Epidermal melanocyte (primary cell): ENCODE measurements around the gene EMC9.
"Not testable (repeated sequence)": the region's sequence is repeated elsewhere in the genome, so short reads cannot be mapped to it uniquely, and the experiment has no call there.

Source experiments
- DNase-seq: peaks from one replicate; pipeline ENCODE4 v3.0.0; 2011; ENCODE audit warnings: low spot score; ENCODE audit not compliant: insufficient read length

EMC9 gene

GRCh38 chr14:24108336-24108874, 33.0 kb downstream of the EMC9 start:
- no peak for DNase-seq

DNA sequence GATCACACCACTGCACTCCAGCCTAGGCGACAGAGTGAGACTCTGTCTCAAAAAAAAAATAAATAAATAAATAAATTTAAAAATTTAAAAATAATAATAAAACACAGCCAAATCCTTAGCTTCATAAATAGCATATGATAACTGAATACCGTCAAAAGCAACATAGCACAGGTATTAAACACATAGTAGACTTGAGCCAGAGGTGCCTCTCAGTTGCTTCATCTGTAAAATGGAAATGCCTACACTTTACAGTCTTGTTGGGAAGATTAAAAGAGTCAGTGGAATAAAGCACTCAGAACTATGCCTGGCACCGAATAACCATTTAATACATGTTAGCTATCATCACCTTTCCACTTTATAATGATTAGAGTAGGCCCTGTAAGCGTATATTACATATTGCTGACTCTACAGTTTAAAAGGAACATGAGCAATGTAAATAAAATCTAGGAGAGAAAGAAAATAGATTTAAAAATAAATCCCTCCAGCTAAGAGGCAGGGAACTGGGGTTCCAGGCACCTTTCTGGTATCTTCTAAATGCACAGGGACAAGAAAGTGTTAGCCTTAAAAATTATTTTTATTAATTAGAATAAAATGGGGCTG, 34.6 kb downstream of the EMC9 start:
- DNase-seq, result no peak

DNA sequence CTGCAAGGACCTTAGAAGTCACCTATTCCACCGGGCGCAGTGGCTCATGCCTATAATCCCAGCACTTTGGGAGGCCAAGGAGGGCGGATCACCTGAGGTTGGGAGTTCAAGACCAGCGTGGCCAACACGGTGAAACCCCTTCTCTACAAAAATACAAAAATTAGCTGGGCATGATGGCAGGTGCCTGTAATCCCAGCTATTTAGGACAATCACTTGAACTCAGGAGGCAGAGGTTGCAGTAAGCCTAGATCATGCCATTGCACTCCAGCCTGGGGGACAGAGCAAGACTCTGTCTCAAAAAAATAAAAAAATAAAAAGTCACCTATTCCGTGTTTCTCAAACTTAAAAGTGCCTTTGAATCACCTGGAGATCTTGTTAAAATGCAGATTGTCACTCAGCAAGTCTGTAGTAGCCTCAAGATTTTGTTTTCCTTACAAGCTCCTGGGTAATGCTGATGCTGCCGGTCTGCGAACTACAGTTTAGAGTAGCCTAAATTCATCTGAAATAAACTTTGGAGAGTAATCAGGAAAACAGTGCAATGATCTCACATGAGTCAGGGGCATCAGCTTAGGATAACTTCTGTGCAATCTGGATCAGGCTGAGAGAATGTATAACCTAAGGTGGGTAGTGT, 35.7 kb downstream of the EMC9 start:
- not testable (repeated sequence) for DNase-seq

DNA sequence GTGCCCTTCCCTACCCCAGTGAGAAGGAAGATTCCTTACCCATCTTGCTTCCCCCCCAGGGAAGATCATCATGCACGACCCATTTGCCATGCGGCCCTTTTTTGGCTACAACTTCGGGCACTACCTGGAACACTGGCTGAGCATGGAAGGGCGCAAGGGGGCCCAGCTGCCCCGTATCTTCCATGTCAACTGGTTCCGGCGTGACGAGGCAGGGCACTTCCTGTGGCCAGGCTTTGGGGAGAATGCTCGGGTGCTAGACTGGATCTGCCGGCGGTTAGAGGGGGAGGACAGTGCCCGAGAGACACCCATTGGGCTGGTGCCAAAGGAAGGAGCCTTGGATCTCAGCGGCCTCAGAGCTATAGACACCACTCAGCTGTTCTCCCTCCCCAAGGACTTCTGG, 37.9 kb downstream of the EMC9 start:
- DNase-seq, result no peak

DNA sequence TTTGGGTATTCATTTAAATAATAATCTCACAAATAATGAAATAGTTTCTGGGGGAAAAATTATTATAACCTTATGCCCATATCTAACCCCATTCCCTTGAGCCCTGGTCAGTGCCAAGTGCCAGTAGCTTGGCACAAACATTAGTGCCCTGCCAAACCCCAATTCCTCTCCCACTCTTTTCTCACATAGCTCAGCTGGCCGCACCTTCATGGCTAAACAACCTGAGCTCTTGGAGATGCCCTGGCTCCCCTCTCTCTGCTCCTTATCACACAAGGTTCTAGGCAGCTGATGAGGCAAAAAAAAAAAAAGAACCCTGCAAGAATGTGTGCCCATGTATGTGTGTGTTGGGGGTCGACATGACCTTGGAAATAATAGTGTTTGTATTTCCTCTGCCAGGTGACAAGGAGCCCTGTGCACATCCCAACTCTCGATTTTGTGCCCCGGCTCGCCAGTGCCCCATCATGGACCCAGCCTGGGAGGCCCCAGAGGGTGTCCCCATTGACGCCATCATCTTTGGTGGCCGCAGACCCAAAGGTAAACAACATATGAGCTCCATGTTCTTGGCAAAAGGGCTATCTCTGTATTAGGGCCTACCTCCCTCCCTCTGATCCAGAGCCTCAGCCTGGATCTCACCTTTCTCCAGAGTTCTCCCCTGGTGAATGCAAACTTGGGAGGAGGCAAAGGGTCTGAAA, 38.9 kb downstream of the EMC9 start:
- DNase-seq, result no peak

DNA sequence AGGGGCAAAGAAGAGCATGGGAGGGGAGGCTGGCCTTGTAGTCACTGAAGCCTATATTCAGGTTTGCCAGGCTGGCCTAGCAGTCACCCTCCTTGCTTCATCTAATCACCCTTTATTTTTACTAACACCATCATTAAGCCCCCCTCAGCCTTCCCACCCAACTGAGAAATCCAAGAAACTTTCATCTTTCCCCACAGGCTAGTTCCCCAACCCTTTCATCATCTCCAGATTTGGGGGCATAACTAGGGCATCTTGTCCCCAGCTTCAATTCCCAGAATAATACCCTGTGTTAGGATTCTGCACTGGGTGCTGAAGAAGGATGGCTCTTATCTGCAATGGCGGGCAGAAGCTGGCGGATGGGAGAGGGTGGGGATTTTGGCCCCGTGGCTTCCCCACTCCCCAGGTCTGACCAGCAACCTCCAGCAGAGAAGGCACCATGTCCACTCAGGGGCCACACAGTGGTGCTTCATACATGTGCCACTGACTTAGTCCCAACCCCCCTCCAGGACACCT, 40.4 kb downstream of the EMC9 start:
- no peak for DNase-seq

DNA sequence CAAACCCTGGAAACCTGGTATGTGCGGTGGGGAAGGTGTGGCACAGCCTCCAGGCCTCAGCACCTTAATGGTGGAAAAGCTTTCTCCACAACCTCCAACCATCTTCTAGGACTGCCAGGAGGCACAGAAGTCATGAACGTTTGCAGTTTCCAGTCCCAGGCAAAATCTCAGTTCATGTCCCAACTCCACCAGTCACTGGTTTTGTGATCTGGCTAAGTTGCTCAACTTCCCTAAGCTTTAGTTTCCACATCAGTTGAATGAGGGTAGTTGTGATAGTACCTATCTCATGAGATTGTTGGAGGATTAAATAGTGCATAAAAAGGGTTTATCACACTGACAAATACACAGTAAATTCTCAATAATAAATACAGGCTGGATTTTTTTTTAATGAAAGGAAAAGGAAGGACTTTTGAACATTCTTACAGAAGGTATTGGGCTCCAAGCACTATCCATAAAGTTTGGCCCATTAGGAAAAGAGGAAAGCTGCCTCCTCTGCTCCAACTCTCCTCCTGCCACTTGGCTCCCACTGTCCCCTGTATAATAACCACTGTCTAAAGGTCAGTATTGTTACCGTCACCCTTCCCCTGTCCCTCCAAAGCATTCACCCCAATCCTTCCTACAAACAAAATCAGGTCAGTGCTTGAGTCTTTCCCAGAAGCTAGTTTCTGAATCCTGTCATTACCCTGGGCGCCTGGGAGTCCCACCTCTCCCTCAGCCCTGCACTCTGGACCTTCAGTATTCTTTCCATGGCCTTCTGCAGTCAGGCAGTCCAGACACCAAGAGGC, 41.0 kb downstream of the EMC9 start:
- DNase-seq, result no peak

DNA sequence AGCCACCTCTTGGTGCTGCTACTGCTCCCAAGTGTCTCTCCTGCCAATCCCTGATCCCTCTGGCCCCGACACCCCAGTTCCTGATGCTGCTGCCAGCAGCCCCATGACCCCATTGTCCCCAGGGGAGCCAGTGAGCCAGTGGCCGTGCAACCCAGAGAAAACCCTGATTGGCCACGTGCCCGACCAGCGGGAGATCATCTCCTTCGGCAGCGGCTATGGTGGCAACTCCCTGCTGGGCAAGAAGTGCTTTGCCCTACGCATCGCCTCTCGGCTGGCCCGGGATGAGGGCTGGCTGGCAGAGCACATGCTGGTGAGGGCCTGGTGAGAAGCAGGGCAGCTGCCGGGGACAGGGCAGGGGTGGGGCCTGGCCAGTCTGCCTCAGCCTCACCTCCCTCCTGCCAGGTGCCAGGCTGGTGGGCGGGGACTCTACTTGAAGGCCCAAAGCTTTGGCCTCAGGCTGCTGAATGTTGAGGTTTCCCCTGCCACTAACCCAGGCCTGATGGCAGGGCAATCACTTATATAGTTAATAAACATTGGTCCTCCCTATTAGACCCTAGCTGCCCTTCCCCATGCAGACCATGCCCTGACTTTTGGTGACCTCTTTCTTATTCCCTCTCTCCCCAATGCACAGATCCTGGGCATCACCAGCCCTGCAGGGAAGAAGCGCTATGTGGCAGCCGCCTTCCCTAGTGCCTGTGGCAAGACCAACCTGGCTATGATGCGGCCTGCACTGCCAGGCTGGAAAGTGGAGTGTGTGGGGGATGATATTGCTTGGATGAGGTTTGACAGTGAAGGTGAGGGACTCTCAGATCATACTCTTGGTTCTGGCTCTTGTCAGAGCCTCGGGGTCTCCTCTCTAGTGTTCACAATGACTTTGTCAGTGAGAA, 42.2 kb downstream of the EMC9 start:
- DNase-seq, result no peak

DNA sequence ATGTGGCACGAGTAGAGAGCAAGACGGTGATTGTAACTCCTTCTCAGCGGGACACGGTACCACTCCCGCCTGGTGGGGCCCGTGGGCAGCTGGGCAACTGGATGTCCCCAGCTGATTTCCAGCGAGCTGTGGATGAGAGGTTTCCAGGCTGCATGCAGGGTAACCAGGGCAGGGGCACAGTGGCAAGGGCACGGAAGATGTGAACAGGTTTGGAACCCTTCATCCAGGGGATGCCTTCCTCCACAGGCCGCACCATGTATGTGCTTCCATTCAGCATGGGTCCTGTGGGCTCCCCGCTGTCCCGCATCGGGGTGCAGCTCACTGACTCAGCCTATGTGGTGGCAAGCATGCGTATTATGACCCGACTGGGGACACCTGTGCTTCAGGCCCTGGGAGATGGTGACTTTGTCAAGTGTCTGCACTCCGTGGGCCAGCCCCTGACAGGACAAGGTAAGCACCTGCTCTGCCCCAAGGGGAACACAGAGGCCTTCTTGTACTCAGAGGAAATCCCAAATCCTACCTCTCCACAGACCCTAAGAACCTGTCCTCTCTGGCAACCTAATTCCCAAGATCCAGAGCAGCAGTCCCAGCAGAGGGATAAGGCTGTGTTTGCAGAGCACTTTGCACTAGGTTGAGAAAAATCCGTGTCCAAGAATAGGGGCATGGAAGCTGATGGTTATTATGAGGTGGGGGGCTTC, 43.0 kb downstream of the EMC9 start:
- DNase-seq, result no peak

DNA sequence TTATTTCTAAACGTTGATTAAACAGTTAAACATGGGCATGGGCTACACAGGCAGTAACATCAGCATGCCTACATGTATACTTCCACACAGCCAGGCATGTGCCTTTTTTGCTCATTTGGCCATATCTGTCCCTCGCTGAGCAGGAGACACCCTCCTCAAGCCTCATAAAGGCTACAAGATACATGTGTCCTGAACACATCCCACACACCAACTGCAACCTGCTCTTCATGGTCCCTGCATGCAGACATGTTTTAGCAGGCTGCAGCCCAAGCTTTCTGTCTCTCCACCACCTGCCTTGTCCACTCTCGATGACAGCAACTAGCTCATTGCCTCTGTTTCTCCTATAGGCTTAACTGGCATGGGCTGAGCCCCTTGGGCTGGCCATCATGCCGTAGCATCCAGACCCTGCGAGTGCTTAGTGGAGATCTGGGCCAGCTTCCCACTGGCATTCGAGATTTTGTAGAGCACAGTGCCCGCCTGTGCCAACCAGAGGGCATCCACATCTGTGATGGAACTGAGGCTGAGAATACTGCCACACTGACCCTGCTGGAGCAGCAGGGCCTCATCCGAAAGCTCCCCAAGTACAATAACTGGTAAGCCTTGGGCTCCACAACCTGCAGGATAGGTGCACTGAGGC, 44.7 kb downstream of the EMC9 start:
- no peak for DNase-seq

DNA sequence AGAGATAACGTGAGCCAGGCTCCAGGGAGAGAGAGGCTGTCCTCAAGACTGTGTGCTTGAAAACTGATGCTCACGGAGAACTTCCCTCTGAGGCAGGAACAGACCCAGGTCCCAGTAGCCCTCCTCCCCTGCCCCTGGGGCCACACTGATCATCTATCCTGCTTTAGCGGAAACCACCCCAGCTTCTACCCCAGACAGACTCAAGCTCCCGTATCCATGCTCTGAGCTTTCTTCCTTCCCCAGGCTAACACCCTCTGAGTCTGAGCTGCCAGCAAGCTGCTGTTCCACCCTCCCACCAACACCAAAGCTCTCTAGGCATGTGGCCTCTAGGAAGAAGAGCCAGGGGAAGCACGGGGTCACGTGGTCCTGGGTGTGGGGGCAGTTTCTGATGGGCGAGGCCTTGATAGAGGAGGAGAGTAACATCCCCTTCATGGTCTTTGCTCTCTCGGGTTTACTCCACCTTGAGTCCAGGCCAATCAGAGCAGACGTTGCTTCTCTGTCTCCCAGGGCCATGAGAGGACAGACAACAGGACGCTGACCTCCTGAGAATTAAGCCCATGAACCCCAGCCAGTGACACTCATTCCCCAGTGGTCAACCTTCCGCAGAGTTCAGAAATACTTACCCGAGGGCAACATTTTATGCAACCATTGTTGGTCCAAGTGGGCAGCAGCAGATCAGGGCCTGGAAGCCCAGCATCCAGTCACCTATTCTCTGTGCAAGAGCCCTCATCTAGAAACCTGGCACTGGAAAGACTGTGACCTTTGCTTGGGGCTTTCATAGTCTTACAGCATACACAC, 45.9 kb downstream of the EMC9 start:
- no peak for DNase-seq

- DNase-seq, result no peak
These were observed 46.5 kb downstream of the EMC9 start for GRCh38 chr14:24094841-24095270.

DNA sequence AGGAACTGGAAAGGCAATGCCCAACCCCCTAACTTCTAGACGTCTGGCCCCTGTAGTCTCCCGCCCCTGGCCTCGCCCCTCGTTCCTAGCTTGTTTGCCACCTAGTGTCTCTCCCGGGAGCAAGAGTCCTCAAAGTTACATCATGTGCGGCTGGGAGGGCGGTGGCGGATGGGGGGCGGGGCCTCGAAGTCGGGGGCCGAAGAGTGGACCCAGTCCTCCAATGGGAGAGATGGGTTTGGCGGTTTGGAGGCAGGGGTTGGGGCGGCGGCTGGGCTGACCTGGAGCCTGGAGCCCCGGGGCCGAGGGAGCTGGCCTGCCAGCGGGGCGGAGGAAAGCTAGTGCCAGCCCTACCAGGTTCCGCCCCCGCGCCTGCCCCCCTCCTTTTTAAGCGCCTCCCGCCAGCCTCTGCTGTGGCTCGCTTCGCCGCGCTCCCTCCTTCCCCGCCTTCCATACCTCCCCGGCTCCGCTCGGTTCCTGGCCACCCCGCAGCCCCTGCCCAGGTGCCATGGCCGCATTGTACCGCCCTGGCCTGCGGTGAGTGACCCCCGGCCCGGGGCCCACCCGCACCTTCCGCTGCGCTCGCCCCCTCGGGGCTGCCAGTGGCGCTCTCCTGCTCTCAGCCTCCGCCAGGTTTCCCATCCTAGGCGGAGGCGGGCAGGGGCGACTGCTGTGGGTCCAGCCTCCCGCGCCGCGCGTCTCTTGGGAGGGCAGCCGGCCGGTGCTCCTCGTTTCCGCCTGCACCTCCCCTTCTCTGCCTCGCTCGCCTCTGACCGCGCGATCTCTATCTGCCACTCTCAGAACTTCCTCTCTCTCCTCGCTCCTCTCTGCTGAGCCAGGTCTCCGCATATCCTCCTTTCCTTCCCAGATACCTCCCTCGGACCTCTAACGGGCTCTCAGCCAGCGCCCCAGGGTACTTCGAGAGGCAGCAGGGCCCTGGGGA, 47.2 kb downstream of the EMC9 start, which contains the start of gene PCK2:
PCK2 (plus strand) TSS at position 411 of the 940 bp plus-strand sequence; CDS start at position 506, 95 bp downstream.
- DNase-seq, result peak; percentile 91

GRCh38 chr14:24093207-24093900, 48.0 kb downstream of the EMC9 start:
- DNase-seq, result no peak

- DNase-seq, result no peak
These were observed 48.7 kb downstream of the EMC9 start for GRCh38 chr14:24092505-24093206.

DNA sequence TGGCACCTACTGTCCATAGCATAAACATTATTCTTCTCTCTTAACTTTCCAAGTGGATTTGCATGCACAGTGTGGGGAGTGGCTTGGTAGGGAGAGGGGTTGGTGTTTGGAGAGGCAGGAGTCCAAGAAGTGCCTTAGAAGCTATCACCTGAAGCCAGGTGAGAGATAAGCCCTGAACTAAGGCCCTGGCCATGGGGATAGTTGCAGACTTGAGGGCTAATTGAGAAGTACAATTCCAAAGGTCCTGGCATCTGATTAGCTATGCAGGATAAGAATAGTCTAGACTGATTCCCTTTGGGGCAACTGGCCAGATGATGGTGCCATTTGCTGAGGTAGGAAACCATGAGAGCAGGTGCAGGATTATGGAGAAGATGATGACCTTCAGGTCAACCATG, 49.3 kb downstream of the EMC9 start:
- DNase-seq, result no peak
